GM12891 (cell line): Measurements from ENCODE around the gene SPATA7.

Experiments used
- DNase-seq: peaks from one replicate; pipeline ENCODE4 v3.0.0; 2011; ENCODE audit warnings: low spot score; ENCODE audit not compliant: insufficient read length
- FAIRE-seq: peaks from 2 replicates; lab custom pipeline; 2011; peaks lifted over from hg19 to GRCh38; lab: Jason Lieb, UNC
- PAX5 ChIP-seq: IDR thresholded peaks from 2 replicates; pipeline ENCODE4 v1.6.1; 2011; ENCODE audit warnings: low read length, moderate library complexity, mild to moderate bottlenecking; ENCODE audit not compliant: insufficient read depth, severe bottlenecking
- POLR2A ChIP-seq: IDR thresholded peaks from 2 replicates; pipeline ENCODE4 v1.6.1; 2011; ENCODE audit warnings: low read depth, low read length, control low read depth
- POLR2AphosphoS5 ChIP-seq: IDR thresholded peaks from 2 replicates; pipeline ENCODE4 v1.6.1; 2011; ENCODE audit warnings: low read depth, low read length, control low read depth
- POU2F2 ChIP-seq: IDR thresholded peaks from 2 replicates; pipeline ENCODE4 v1.6.1; 2011; ENCODE audit warnings: low read depth, mild to moderate bottlenecking, control low read depth, low read length, moderate library complexity
- SPI1 ChIP-seq: IDR thresholded peaks from 2 replicates; pipeline ENCODE4 v1.6.1; 2011; ENCODE audit warnings: low read depth, low read length, control low read depth
- TAF1 ChIP-seq: IDR thresholded peaks from 2 replicates; pipeline ENCODE4 v1.6.1; 2011; ENCODE audit warnings: low read depth, low read length, control low read depth

The SPATA7 gene

GRCh38 chr14:88478931-88479330 lies 93.5 kb downstream of the SPATA7 start:
- TF ChIP-seq PAX5 = no peak
- TF ChIP-seq SPI1 = no peak
- no peak for TF ChIP-seq POLR2AphosphoS5
- no peak for TF ChIP-seq TAF1
- no peak for TF ChIP-seq POLR2A
- no peak for TF ChIP-seq POU2F2
- no peak for FAIRE-seq
- DNase-seq = no peak

- FAIRE-seq (no peak), DNase-seq (no peak)
- no peak for TF ChIP-seq SPI1
- TF ChIP-seq POLR2AphosphoS5 = no peak
- no peak for TF ChIP-seq POU2F2
- no peak for TF ChIP-seq POLR2A
- TF ChIP-seq TAF1 = no peak
- no peak for TF ChIP-seq PAX5
These were observed 94.1 kb downstream of the SPATA7 start for GRCh38 chr14:88479574-88479987.

GRCh38 chr14:88481059-88481458 lies 95.6 kb downstream of the SPATA7 start:
- DNase-seq (no peak), FAIRE-seq (no peak)
- no peak for TF ChIP-seq PAX5
- no peak for TF ChIP-seq POLR2AphosphoS5
- TF ChIP-seq POU2F2 = no peak
- TF ChIP-seq POLR2A = no peak
- TF ChIP-seq SPI1 = no peak
- TF ChIP-seq TAF1 = no peak

GRCh38 chr14:88481794-88482193 lies 96.3 kb downstream of the SPATA7 start:
- TF ChIP-seq POLR2A (no peak), POLR2AphosphoS5 (no peak), SPI1 (no peak), POU2F2 (no peak), TAF1 (no peak), PAX5 (no peak)
- no peak for FAIRE-seq

GRCh38 chr14:88482524-88482923 lies 97.1 kb downstream of the SPATA7 start:
- no peak for DNase-seq
- no peak for FAIRE-seq
- TF ChIP-seq PAX5 = no peak
- TF ChIP-seq TAF1 = no peak
- no peak for TF ChIP-seq SPI1
- no peak for TF ChIP-seq POLR2A
- TF ChIP-seq POLR2AphosphoS5 = no peak
- no peak for TF ChIP-seq POU2F2

More at GRCh38 chr14:88481794-88482193, 96.3 kb downstream of the SPATA7 start:
- DNase-seq = no peak
